Smooth muscle cell of the brain vasculature (primary cell): ENCODE results near the gene MAGEF1.

ENCODE experiments used
- DNase-seq: peaks from one replicate; pipeline ENCODE4 v3.0.0-alpha.2; 2012; ENCODE audit warnings: low read depth, low spot score

MAGEF1 gene

DNA sequence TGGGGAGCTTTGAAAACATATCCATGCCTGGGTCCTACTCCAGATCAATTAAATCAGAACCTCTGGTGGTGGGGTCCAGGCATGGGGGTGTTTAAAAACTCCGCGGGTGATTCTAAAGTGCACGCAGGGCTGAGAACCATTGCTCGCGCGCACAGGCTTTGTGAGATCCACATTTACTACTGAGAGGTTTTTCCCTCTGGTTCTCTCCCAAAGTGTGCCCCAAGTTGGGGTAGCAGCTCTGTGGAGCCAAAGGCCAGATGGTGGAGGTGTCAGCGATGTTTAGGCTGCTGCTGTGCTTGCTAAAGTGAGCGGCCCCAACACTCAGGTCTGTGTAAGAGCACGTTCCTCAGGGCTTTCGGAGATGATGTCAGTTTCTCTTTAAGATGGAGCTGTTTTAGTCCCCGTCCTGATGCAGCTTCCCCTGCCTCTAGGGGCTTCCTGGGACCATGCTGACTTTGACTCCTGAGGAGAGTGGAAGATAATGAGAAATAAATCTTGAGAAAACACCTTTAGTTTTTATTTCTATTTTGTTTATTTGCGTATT lies 13.4 kb upstream of the MAGEF1 start:
- no peak for DNase-seq

GRCh38 chr3:184724699-184725098 lies 12.8 kb upstream of the MAGEF1 start:
- DNase-seq = no peak

GRCh38 chr3:184719709-184720108 lies 7.8 kb upstream of the MAGEF1 start:
- DNase-seq = no peak

- DNase-seq = no peak
Measured at GRCh38 chr3:184718431-184718830, 6.6 kb upstream of the MAGEF1 start.

DNA sequence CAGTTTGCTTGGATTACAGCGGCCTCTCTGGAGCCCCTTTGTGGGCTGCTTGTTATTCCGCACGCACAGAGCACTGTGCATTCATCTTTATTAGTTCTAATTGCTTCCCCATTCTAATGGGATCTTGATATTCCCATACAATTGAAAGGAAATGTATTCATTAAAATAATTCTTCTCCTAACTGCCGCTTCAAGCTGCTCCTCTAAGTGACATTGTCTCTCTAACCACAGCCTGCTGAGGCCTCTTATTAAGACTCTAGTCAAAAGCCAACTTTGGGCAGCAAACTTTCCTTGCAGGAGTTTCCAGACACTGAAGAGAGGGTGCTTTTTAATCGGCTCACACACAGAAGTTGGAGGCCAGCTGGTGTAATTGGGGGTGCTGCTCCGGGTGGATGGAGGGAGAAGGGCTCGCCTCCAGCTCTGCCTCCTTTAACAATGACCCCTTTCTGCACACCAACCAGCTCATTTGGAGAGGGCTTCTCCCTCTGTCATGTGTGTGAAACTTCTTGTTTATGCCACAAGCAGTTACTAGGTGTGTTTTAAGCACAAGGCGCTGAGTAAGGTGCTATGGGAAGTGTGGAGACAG lies 5.6 kb upstream of the MAGEF1 start:
- DNase-seq = no peak

- DNase-seq = no peak
Measured at GRCh38 chr3:184716622-184717398, 4.9 kb upstream of the MAGEF1 start.

DNA sequence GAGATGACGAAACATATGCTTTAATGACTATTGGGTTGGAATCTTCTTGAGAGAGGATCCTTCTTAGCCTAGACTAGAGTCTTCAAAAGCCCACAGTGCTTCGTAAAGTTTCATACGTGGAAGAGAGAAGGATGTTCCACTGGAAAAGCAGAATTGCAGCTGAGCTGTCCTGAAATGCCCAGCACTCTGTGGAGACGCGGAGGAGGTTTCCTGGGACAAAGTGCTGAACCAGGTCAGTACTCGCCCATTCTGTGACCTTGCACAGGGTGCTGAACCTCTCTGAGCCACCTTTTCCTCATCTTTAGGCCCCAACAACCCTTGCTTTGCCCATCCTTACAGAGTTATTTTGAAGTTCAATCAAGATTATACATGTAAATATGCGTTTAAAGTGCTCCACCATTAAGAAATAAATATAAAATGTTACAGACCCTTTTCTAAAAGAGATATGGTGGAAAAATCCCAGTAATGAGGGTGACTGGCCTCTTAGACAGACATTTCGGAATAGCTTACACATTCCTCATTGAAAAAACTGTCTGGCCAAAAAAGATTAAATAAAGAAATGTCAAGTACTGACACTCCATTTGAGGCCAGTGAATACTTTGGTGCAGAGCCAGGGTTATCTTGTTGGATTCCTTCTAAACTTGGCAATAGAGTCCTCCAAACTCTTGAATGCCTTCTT lies 4.2 kb upstream of the MAGEF1 start:
- no peak for DNase-seq

DNA sequence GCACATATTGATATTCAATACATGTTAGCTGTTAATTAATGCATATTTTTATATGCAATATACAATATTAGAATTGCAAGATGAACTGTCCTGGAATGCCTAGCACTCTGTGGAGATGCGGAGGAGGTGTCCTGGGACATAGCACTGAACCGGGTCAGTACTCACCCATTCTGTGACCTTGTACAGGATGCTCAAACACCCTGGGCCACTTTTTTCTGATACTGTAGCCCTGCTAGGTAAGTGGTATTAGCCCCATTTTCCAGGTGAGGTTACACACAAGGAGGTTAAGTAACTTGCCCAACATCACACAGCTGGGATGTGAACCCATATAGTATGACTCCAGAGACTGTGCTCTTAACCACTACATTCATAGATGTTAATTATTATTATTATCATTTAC lies 1.7 kb upstream of the MAGEF1 start:
- no peak for DNase-seq

- DNase-seq = no peak
Measured at GRCh38 chr3:184713040-184713355, 1.1 kb upstream of the MAGEF1 start.

DNA sequence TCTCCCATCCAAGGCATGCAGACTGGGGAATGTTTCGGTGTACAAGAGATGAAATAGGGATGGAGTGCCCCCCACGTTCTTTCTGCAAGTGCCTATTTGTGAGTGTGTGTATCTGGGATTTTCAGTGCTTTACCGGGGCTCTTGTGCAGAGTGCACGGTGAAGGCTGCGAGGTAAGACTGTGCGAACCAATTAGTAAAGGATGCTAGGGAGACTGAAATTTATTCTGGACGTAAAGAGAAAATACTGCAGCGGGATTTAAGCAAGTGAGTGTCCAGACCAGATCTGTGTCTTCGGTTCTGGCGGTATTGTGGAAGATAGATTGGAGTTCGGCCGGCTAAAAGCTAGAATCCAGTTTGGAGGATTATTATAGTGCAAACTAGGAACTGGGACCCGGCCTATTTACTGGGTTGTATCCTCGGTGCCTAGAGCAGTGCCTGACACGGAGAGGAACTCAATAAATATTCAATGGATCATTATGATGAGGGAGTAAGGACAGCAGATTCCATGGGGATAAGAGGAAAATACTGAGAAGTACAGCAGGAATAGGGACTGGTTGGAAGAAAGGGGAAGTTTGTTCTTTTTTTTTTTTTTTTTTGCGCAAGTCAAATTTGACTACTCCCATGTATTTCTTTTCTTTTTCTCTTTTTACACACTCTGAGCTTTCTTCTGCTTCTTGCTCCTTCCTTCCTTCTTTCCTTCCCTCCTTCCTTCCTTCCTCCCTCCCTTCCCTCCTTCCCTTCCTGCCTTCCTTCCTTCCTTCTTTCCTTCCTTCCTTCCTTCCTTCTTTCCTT lies 580 bp upstream of the MAGEF1 start:
- DNase-seq = no peak

GRCh38 chr3:184710870-184711492 lies 883 bp downstream of the MAGEF1 start:
- DNase-seq = no peak

- no peak for DNase-seq
Measured at GRCh38 chr3:184703657-184704056, 8.2 kb downstream of the MAGEF1 start.

GRCh38 chr3:184700759-184701158 lies 11.1 kb downstream of the MAGEF1 start:
- no peak for DNase-seq

DNA sequence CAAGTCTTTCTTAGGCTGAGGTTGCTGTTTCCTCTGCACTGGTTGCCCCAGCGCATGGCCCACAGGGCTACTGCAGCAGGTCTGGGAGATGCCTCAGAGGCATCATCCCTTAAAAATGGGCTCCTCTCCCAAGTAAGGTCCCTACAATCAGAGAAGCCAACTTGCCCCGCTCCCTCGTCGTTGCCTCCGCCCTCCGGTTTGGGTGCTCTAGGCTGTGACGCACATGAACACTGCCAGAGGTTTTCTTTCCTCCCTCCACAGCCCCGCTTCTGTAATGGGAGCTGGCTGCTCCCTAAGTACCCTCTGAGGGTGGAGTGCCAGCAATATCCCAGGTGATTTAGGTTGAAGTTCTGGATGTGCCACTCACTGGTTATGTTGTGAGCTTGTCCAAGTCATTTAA lies 14.0 kb downstream of the MAGEF1 start:
- DNase-seq = no peak

DNA sequence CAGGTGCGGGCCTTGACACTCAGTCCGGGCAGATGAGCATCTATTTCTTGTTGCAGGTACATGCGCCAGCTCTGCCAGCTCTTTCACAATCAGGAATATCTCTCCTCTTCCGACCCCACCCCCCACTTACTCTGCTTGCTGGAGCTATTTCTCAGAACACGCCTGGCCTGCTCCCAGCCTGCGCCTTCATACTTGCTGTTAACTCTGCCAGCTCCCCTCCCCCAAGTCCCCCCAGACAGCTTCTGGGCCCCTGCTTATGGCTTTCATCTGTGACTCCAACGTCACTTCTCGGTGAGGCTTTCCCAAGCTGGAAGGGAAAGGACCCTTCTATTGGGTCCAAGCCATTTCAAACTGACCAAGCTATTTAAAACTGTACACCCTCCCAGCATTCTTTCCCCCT lies 15.2 kb downstream of the MAGEF1 start:
- DNase-seq = no peak

DNA sequence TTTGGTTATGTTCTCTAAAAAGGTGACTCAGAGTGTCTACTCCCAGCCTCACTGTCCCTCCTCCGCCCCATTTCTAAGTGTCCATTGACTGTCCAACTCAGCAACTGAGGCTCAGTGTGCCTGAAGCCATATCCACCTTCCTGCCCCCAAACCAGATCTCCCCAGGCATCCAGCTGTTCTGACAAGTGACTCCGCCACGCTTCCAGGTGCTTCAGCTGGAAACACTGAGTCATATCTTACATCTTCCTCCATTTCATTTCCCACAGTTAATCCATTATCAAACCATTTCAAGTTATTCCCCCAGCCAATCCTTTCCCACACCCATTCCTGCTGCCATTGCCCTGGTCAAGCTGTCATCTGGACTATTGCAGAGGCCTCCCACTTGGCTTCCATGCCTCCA lies 17.1 kb downstream of the MAGEF1 start:
- DNase-seq = no peak

- DNase-seq = no peak
Measured at GRCh38 chr3:184694133-184694665, 17.7 kb downstream of the MAGEF1 start.

- no peak for DNase-seq
Measured at GRCh38 chr3:184693011-184693975, 18.6 kb downstream of the MAGEF1 start.

DNA sequence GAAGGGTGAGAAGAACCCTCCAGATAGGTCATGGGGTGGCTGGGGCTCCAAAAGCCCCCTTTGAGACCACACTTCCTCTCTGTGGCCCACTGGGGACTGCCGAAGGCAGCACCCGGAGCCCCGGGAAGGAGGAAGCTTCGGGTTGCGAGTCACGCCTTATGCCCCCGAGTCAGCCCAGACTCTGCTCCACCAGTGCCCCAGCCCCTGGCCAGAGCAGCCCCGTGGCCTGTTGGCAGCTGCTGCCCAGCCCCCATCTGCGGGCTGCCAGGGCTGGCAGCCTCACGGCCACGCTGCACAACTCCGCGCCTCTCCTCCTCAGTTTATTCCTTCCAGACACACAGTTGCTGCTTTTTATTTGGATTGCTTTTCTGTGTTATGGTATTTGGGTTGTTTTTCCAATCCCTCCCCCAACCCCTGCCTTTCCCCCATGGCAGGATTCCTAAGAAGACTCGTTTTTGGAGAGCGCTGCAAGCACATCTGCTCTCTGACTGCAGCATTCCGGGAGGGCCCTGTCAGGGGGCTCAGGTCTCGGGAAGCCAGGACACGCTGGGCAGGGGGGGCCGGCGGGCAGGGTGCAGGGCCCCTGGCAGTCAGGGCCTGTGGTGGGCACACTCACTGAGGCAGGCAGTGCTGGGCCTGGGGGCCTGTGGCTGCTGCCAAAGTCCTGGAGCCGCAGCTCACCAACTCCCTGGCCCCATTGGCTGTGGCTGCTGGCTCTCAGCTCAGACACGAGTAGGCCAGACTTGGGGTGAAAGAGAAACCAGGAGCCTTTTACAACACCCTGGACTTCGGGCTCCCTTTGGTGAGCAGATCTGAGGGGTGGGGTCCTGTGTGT lies 20.2 kb downstream of the MAGEF1 start:
- DNase-seq = no peak
